ENCODE data around the gene PAX5.

DNA sequence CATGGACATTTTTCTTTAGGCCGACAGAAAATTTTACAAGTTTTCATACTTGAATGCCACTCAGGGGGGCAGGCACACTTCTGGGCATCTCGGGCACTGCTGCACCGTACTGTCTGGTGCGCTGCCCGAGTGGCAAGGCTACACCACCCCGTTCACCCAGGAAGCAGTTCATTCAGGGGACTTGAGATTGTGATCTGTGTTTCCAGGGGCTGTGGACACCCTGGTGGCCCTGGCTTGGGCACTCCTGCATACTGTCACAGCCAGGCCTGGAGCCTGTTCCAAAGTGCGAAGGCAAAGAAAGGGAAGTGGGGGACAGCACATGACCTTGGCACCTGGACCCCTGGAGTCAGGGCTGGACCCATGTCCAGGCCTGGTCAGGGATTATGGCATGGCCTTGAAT lies 197.6 kb downstream of the PAX5 start:
- TF ChIP-seq CTCF (IDR thresholded peaks at IDR 0.05): no peak
- no peak for TF ChIP-seq POLR2A (IDR thresholded peaks at IDR 0.05)
